ENCODE data around the gene KCNN2.

DNA sequence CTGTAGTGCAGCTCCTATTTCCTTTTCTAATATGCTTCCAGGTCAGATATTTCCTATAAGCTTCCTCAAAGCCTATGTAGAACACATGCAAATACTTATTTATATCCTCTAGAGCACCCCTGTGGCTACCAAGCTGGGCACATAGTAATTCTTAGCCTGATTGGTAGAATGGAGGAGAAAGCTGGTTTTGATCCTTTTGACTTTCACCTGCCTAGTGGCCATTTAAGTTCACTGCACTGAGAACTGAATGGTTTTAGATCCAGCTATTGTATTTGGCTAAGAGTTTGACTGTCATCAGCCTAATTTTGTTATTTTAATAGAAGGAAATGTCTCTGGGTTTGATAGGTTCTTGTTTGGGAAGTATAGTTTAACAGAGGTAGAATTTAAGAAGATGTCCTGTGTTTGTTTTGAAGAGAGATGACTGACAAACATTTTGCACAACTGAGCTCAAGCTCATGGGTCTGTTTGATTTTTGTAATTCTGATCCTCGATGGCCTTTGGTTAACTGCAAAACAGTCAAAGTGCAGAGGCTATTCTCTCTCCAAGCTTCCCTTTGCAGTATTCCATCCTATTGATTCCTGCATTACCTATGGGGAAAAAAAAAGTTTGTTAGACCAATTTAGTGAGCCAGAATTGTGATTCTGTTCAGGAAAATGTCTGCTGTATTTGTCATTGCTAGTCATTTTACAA, 85.4 kb downstream of the KCNN2 start:
- no peak for TF ChIP-seq POLR2A (IDR thresholded peaks at IDR 0.05)
- TF ChIP-seq, protein P1, sequence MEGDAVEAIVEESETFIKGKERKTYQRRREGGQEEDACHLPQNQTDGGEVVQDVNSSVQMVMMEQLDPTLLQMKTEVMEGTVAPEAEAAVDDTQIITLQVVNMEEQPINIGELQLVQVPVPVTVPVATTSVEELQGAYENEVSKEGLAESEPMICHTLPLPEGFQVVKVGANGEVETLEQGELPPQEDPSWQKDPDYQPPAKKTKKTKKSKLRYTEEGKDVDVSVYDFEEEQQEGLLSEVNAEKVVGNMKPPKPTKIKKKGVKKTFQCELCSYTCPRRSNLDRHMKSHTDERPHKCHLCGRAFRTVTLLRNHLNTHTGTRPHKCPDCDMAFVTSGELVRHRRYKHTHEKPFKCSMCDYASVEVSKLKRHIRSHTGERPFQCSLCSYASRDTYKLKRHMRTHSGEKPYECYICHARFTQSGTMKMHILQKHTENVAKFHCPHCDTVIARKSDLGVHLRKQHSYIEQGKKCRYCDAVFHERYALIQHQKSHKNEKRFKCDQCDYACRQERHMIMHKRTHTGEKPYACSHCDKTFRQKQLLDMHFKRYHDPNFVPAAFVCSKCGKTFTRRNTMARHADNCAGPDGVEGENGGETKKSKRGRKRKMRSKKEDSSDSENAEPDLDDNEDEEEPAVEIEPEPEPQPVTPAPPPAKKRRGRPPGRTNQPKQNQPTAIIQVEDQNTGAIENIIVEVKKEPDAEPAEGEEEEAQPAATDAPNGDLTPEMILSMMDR (IDR thresholded peaks at IDR 0.05) = peak in 5 of 6 experiments; percentile 10 to 37 (median 20)
